HEK293 (cell line): ENCODE measurements around the gene ERI3.
A peak's percentile ranks its signal among the peaks of the same experiment; 100 is the strongest.

Source experiments
- CTCF ChIA-PET: fragments of 350-600 bp; formaldehyde crosslinking; extraction: SDS; loops from one replicate; lab custom pipeline; 2021; ENCODE audit warnings: antibody characterized with exemption; lab: Yijun Ruan, JAX
- POLR2A ChIA-PET: fragments of 300-600 bp; formaldehyde crosslinking; extraction: SDS; loops from one replicate; lab custom pipeline; 2020; ENCODE audit warnings: antibody characterized with exemption, inconsistent platforms; lab: Yijun Ruan, JAX
- H3K27ac ChIP-seq: fragments of 200-500 bp; sonication (Bioruptor generic); 2 replicates; pipeline ENCODE4 v1.5.1; 2014; ENCODE audit warnings: low read depth, low read length, control low read depth, inconsistent platforms; ENCODE audit errors: extremely low read depth
- H3K36me3 ChIP-seq, 2 experiments: fragments of 200-500 bp in 1 of 2; sonication (Bioruptor generic) in 1 of 2; 1 replicate in 1 of 2; 2 replicates in 1 of 2; pipeline ENCODE4 v1.5.1; 2014 to 2017; ENCODE audit warnings: inconsistent platforms in 2 of 2, low read length in 2 of 2; ENCODE audit not compliant: control insufficient read depth in 2 of 2, insufficient read depth in 1 of 2
- H3K4me1 ChIP-seq: fragments of 200-500 bp; sonication (Bioruptor generic); 2 replicates; pipeline ENCODE4 v1.5.1; 2014; ENCODE audit warnings: mild to moderate bottlenecking, low read length, inconsistent platforms; ENCODE audit not compliant: control insufficient read depth, insufficient read depth
- H3K4me3 ChIP-seq: 2 replicates; pipeline ENCODE4 v1.5.1; 2011; ENCODE audit warnings: low read depth, mild to moderate bottlenecking, control low read depth, low read length, moderate library complexity
- H3K9me3 ChIP-seq: fragments of 200-500 bp; sonication (Bioruptor generic); 2 replicates; pipeline ENCODE4 v1.5.1; 2014; ENCODE audit warnings: low read depth, low read length, inconsistent platforms; ENCODE audit not compliant: control insufficient read depth, insufficient read depth
- BCL11A ChIP-seq: fragments of 450-650 bp; formaldehyde crosslinking; IDR thresholded peaks from 2 replicates; pipeline ENCODE4 v1.5.1; 2016; ENCODE audit warnings: low read depth, missing biosample characterization, missing genetic modification characterization
- CTCF ChIP-seq: fragments of 450-650 bp; formaldehyde crosslinking; IDR thresholded peaks from 2 replicates; pipeline ENCODE4 v1.5.1; 2016; ENCODE audit warnings: missing biosample characterization, missing genetic modification characterization
- EGR2 ChIP-seq: fragments of 450-650 bp; formaldehyde crosslinking; IDR thresholded peaks from 2 replicates; pipeline ENCODE4 v1.5.1; 2016; ENCODE audit warnings: low read depth, missing biosample characterization, missing genetic modification characterization
- HOXC10 ChIP-seq: sonication (generic); formaldehyde crosslinking; IDR thresholded peaks from 2 replicates; pipeline ENCODE4 v1.8.1; 2023; ENCODE audit warnings: mild to moderate bottlenecking, missing genetic modification reagents
- KLF1 ChIP-seq: fragments of 450-650 bp; formaldehyde crosslinking; IDR thresholded peaks from 2 replicates; pipeline ENCODE4 v1.5.1; 2016; ENCODE audit warnings: missing biosample characterization, missing genetic modification characterization
- PRDM10 ChIP-seq: fragments of 450-650 bp; formaldehyde crosslinking; IDR thresholded peaks from 2 replicates; pipeline ENCODE4 v1.5.1; 2016; ENCODE audit warnings: missing biosample characterization, missing genetic modification characterization
- PRDM6 ChIP-seq: fragments of 450-650 bp; formaldehyde crosslinking; IDR thresholded peaks from 2 replicates; pipeline ENCODE4 v1.5.1; 2017; ENCODE audit warnings: missing biosample characterization, missing genetic modification characterization
- SCRT2 ChIP-seq: fragments of 450-650 bp; formaldehyde crosslinking; IDR thresholded peaks from 2 replicates; pipeline ENCODE4 v1.5.1; 2016; ENCODE audit warnings: missing biosample characterization, missing genetic modification characterization
- TCF7L2 ChIP-seq: IDR thresholded peaks from 2 replicates; pipeline ENCODE4 v1.6.1; 2011; ENCODE audit warnings: low read depth, mild to moderate bottlenecking, inconsistent platforms, low read length, moderate library complexity, borderline replicate concordance
- ZBTB48 ChIP-seq: fragments of 450-650 bp; formaldehyde crosslinking; IDR thresholded peaks from 2 replicates; pipeline ENCODE4 v1.5.1; 2016; ENCODE audit warnings: missing biosample characterization, missing genetic modification characterization
- ZIC2 ChIP-seq: fragments of 450-650 bp; formaldehyde crosslinking; IDR thresholded peaks from 2 replicates; pipeline ENCODE4 v1.5.1; 2016; ENCODE audit warnings: missing biosample characterization, missing genetic modification characterization
- ZNF169 ChIP-seq: fragments of 450-650 bp; formaldehyde crosslinking; IDR thresholded peaks from 2 replicates; pipeline ENCODE4 v1.5.1; 2016; ENCODE audit warnings: missing biosample characterization, missing genetic modification characterization
- ZNF202 ChIP-seq: fragments of 450-650 bp; formaldehyde crosslinking; IDR thresholded peaks from 2 replicates; pipeline ENCODE4 v1.5.1; 2016; ENCODE audit warnings: missing biosample characterization, missing genetic modification characterization, borderline replicate concordance

The ERI3 gene

GRCh38 chr1:44259090-44259489 is 96.0 kb downstream of the ERI3 start (continued):
- TF ChIP-seq ZBTB48 (tag by site-specific recombination) = no peak
- no peak for TF ChIP-seq PRDM6 (tag by site-specific recombination)

GRCh38 chr1:44256762-44257554 is 98.1 kb downstream of the ERI3 start:
- CTCF ChIA-PET = no interaction called here

GRCh38 chr1:44254392-44254910 is 100.6 kb downstream of the ERI3 start:
- no peaks in the 10 kb centered on the region for H3K9me3 ChIP-seq
- TF ChIP-seq ZNF202 (tag by site-specific recombination) (no peak), PRDM10 (tag by site-specific recombination) (no peak), ZNF169 (tag by site-specific recombination) (no peak), BCL11A (no peak), HOXC10 (no peak), KLF1 (no peak), EGR2 (tag by site-specific recombination) (no peak), TCF7L2 (no peak), SCRT2 (tag by site-specific recombination) (no peak)
- no peak overlapping the region for H3K27ac ChIP-seq
- H3K36me3 ChIP-seq = peaks cover 0 to 31% of the 10 kb centered on the region in 2 experiments; a peak in 1 of 3 replicates
- CTCF ChIA-PET = no interaction called here
- H3K4me1 ChIP-seq = no peaks in the 10 kb centered on the region
- no peak overlapping the region for H3K4me3 ChIP-seq
- POLR2A ChIA-PET = no interaction called here

More at GRCh38 chr1:44256762-44257554, 98.1 kb downstream of the ERI3 start:
- 0 out of 2 replicates have a peak, but pooled peaks have one; percentile 22 for TF ChIP-seq ZIC2 (tag by site-specific recombination)
- no peak for TF ChIP-seq CTCF
- no peak overlapping the region for H3K27ac ChIP-seq
- POLR2A ChIA-PET = no interaction called here
- H3K9me3 ChIP-seq = no peaks in the 10 kb centered on the region
- H3K4me1 ChIP-seq = no peaks in the 10 kb centered on the region
- H3K36me3 ChIP-seq = peaks cover 0 to 24% of the 10 kb centered on the region in 2 experiments; a peak in 1 of 3 replicates
- no peak overlapping the region for H3K4me3 ChIP-seq
